ENCODE measurements around the gene PPM1M.

PPM1M gene

GRCh38 chr3:52245322-52246263 lies at the start of gene PPM1M:
Gene PPM1M, plus strand, starts transcription at chr3:52245759. Its CDS starts 66 bp downstream, at chr3:52245825.
- no peak for DNase-seq

- no peak for DNase-seq
These were observed 49.7 kb upstream of the PPM1M start for GRCh38 chr3:52195823-52196331.

- DNase-seq = peak in 1 of 2 experiments; percentile 5
These were observed 48.6 kb upstream of the PPM1M start for GRCh38 chr3:52196977-52197376.

GRCh38 chr3:52197499-52197841 lies 48.1 kb upstream of the PPM1M start:
- no peak for DNase-seq

GRCh38 chr3:52197842-52198625 lies 47.5 kb upstream of the PPM1M start, which contains the start of gene ALAS1:
Gene ALAS1, plus strand, starts transcription at chr3:52198160. Its CDS starts 1,082 bp downstream, at chr3:52199242.
- peak; percentile 44 to 88 for DNase-seq

- no peak for DNase-seq
These were observed 46.6 kb upstream of the PPM1M start for GRCh38 chr3:52198643-52199608.

- DNase-seq = no peak
These were observed 44.4 kb upstream of the PPM1M start for GRCh38 chr3:52200981-52201679.

- no peak for DNase-seq
These were observed 43.0 kb upstream of the PPM1M start for GRCh38 chr3:52202384-52203077.

GRCh38 chr3:52203701-52204100 lies 41.9 kb upstream of the PPM1M start:
- no peak for DNase-seq

- no peak for DNase-seq
These were observed 41.1 kb upstream of the PPM1M start for GRCh38 chr3:52204337-52205073.

GRCh38 chr3:52205727-52206372 lies 39.7 kb upstream of the PPM1M start:
- DNase-seq = no peak

GRCh38 chr3:52208556-52208955 lies 37.0 kb upstream of the PPM1M start:
- no peak for DNase-seq

- DNase-seq = no peak
These were observed 35.5 kb upstream of the PPM1M start for GRCh38 chr3:52210037-52210436.

GRCh38 chr3:52210550-52211046 lies 35.0 kb upstream of the PPM1M start:
- no peak for DNase-seq

GRCh38 chr3:52211268-52211891 lies 34.2 kb upstream of the PPM1M start:
- DNase-seq = no peak

- no peak for DNase-seq
These were observed 32.6 kb upstream of the PPM1M start for GRCh38 chr3:52213005-52213404.

- no peak for DNase-seq
These were observed 31.7 kb upstream of the PPM1M start for GRCh38 chr3:52213901-52214300.

GRCh38 chr3:52215351-52215750 lies 30.2 kb upstream of the PPM1M start:
- DNase-seq = no peak

Data from NCI-H446 (cell line).